K562 (cell line): Measurements from ENCODE around the gene XPC. TPM values are rescaled to one million over a fixed set of nuclear protein-coding genes. Genes with fewer than 3 reads are reported as not detected.
A peak's percentile ranks its signal among the peaks of the same experiment; 100 is the strongest.

Source experiments
- CHD4 ChIP-seq: fragments of 200-600 bp; sonication (generic); IDR thresholded peaks from 3 replicates; pipeline ENCODE4 v1.6.1; 2012; ENCODE audit warnings: low read depth, mild to moderate bottlenecking, mixed read lengths, low read length, inconsistent platforms; ENCODE audit not compliant: insufficient read depth, insufficient replicate concordance, poor library complexity, severe bottlenecking
- CREB5 ChIP-seq: fragments of 250-450 bp; sonication (Bioruptor Pico); IDR thresholded peaks from 2 replicates; pipeline ENCODE4 v1.5.0; 2020; ENCODE audit warnings: mild to moderate bottlenecking
- GATA2 ChIP-seq: sonication (generic); formaldehyde crosslinking; IDR thresholded peaks from 2 replicates; pipeline ENCODE4 v1.4.0; 2020; ENCODE audit warnings: mild to moderate bottlenecking, missing genetic modification reagents
- HMBOX1 ChIP-seq: sonication (generic); IDR thresholded peaks from 2 replicates; pipeline ENCODE4 v1.6.1; 2016
- ILF3 ChIP-seq: fragments of 450-650 bp; IDR thresholded peaks from 2 replicates; pipeline ENCODE4 v1.6.1; 2018; ENCODE audit warnings: antibody characterized with exemption, mild to moderate bottlenecking, moderate library complexity, borderline replicate concordance
- JUNB ChIP-seq: fragments of 450-650 bp; formaldehyde crosslinking; conservative IDR thresholded peaks from 2 replicates; pipeline ENCODE4 v1.4.0; 2020; ENCODE audit warnings: mild to moderate bottlenecking
- KAT2B ChIP-seq: IDR thresholded peaks from one replicate; pipeline ENCODE4 v1.6.1; 2012; ENCODE audit warnings: low read depth, mild to moderate bottlenecking, control low read depth, inconsistent platforms, low read length, moderate library complexity
- MBD2 ChIP-seq: sonication (generic); IDR thresholded peaks from 2 replicates; pipeline ENCODE4 v1.6.1; 2016; ENCODE audit warnings: low read depth, borderline replicate concordance
- PHF8 ChIP-seq: fragments of 200-600 bp; sonication (generic); IDR thresholded peaks from 2 replicates; pipeline ENCODE4 v1.6.1; 2012; ENCODE audit warnings: mixed run types, mild to moderate bottlenecking, inconsistent platforms, low read length, moderate library complexity, borderline replicate concordance
- POU5F1 ChIP-seq: fragments of 150-350 bp; IDR thresholded peaks from 2 replicates; pipeline ENCODE4 v1.6.1; 2014; ENCODE audit warnings: borderline replicate concordance, low read length, low read depth, mild to moderate bottlenecking; ENCODE audit not compliant: partially characterized antibody
- SMARCA5 ChIP-seq: fragments of 450-650 bp; IDR thresholded peaks from 2 replicates; pipeline ENCODE4 v1.6.1; 2016
- SNIP1 ChIP-seq: fragments of 450-650 bp; IDR thresholded peaks from 2 replicates; pipeline ENCODE4 v1.7.1; 2017; ENCODE audit warnings: low read depth, mild to moderate bottlenecking
- SNRNP70 ChIP-seq: fragments of 200-400 bp; formaldehyde crosslinking; optimal IDR thresholded peaks from 2 replicates; pipeline ENCODE3; 2017; ENCODE audit warnings: low read depth, low read length
- STAG1 ChIP-seq: sonication (generic); formaldehyde crosslinking; IDR thresholded peaks from 2 replicates; pipeline ENCODE4 v1.5.0; 2020; ENCODE audit warnings: missing genetic modification reagents, borderline replicate concordance
- U2AF2 ChIP-seq: fragments of 200-400 bp; formaldehyde crosslinking; optimal IDR thresholded peaks from 2 replicates; pipeline ENCODE3; 2017; ENCODE audit warnings: low read depth, mild to moderate bottlenecking, low read length
- WHSC1 ChIP-seq: IDR thresholded peaks from one replicate; pipeline ENCODE4 v1.6.1; 2012; ENCODE audit warnings: low read length, control low read depth, inconsistent platforms
- ZFP1 ChIP-seq: fragments of 450-650 bp; formaldehyde crosslinking; IDR thresholded peaks from 2 replicates; pipeline ENCODE4 v1.4.0; 2020; ENCODE audit warnings: mild to moderate bottlenecking, mixed read lengths
- ZNF217 ChIP-seq: sonication (generic); formaldehyde crosslinking; IDR thresholded peaks from 2 replicates; pipeline ENCODE4 v1.8.0; 2022; ENCODE audit warnings: mild to moderate bottlenecking, missing genetic modification reagents
- ZNF354B ChIP-seq: fragments of 250-450 bp; sonication (Bioruptor Pico); IDR thresholded peaks from 2 replicates; pipeline ENCODE4 v1.4.0; 2020
- ZNF41 ChIP-seq: fragments of 250-450 bp; sonication (Bioruptor Pico); conservative IDR thresholded peaks from 2 replicates; pipeline ENCODE4 v1.4.0; 2020; ENCODE audit warnings: mild to moderate bottlenecking
- ZNF778 ChIP-seq: fragments of 450-650 bp; formaldehyde crosslinking; IDR thresholded peaks from 2 replicates; pipeline ENCODE4 v1.4.0; 2020; ENCODE audit warnings: mild to moderate bottlenecking, moderate library complexity
- polyA plus RNA-seq, 8 experiments: library from polyadenylated mRNA; depleted of rRNA in 4 of 8; stranded (reverse) in 5 of 8; unstranded in 3 of 8; fragments of >200 nt; fragmentation: Nextera tagmentation in 2 of 8; fragmentation: Illumina TruSeq in 1 of 8; extraction: Ambion mirVana in 2 of 8; extraction: Trizol in 1 of 8; gene quantifications; 2 replicates each; pipeline versions ENCODE4 v1.2.1 to v1.2.3, GENCODE V29; 2011 to 2014; ENCODE audit warnings: inconsistent platforms in 1 of 8, missing spikeins in 1 of 8
- total RNA-seq, 7 experiments: library from RNA; depleted of rRNA in 6 of 7; stranded (reverse); fragments of >200 nt in 6 of 7; fragmentation: Illumina TruSeq in 2 of 7; extraction: Trizol in 2 of 7; gene quantifications; 2 replicates each; pipeline versions ENCODE4 v1.2.1 to v1.2.3, GENCODE V29; 2011 to 2021; ENCODE audit warnings: low replicate concordance in 1 of 7
- TF ChIP-seq, protein P1 (sequence below): sonication (generic); formaldehyde crosslinking; IDR thresholded peaks from 2 replicates; pipeline ENCODE4 v1.8.0; 2022; ENCODE audit warnings: missing genetic modification reagents, mild to moderate bottlenecking, moderate library complexity, borderline replicate concordance
- TF ChIP-seq, protein P2 (sequence below): fragments of 250-450 bp; sonication (Bioruptor Pico); IDR thresholded peaks from 2 replicates; pipeline ENCODE4 v1.4.0; 2020; ENCODE audit warnings: borderline replicate concordance
- TF ChIP-seq, protein P3 (sequence below): fragments of 250-450 bp; sonication (Bioruptor Pico); IDR thresholded peaks from 2 replicates; pipeline ENCODE4 v1.8.0; 2021; ENCODE audit warnings: moderate library complexity, mild to moderate bottlenecking, inconsistent platforms

The XPC gene
- total and polyA plus RNA-seq, 9 of the 15 experiments (the other 6 are each of a cell fraction or from before 2014, with no cell fraction given) = 3.8 to 54.7 (median 41.3) TPM

DNA sequence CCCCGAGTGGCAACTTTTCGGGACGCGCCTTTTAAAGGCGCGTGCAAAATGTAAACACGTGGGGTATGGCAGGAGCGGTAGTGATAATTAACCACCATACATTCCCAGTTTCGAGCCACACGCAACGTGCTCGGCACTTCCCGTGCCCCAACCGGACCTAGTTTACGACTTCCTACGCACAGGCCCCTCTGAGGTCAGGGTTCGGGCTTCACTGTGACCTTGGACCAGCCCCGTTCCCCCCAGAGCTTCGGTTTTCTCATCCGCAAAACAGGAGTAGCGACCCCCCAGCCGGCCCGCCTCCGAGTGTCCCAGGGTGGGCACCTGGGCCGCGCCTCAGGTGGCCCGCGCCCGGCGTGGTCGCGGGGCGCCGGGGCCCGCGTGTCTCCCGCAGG, 54.2 kb downstream of the XPC start (continued):
- TF ChIP-seq CREB5 (CRISPR knock-in tag) = no peak
- no peak for TF ChIP-seq KAT2B
- TF ChIP-seq ZNF778 (CRISPR knock-in tag) = no peak
- no peak for TF ChIP-seq U2AF2
- no peak for TF ChIP-seq MBD2
- TF ChIP-seq CHD4 = no peak
- TF ChIP-seq PHF8 = no peak
- TF ChIP-seq, protein P1, sequence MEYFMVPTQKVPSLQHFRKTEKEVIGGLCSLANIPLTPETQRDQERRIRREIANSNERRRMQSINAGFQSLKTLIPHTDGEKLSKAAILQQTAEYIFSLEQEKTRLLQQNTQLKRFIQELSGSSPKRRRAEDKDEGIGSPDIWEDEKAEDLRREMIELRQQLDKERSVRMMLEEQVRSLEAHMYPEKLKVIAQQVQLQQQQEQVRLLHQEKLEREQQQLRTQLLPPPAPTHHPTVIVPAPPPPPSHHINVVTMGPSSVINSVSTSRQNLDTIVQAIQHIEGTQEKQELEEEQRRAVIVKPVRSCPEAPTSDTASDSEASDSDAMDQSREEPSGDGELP = no peak
- TF ChIP-seq JUNB = no peak
- TF ChIP-seq GATA2 (CRISPR knock-in tag) = no peak
- TF ChIP-seq ZNF354B (CRISPR knock-in tag) = no peak
- no peak for TF ChIP-seq POU5F1
- no peak for TF ChIP-seq HMBOX1
- TF ChIP-seq STAG1 (CRISPR knock-in tag) = no peak
- no peak for TF ChIP-seq SNIP1
- TF ChIP-seq ILF3 = 0 out of 2 replicates have a peak, but pooled peaks have one; percentile 24
- no peak for TF ChIP-seq WHSC1
- TF ChIP-seq SMARCA5 = no peak
- TF ChIP-seq, protein P2, sequence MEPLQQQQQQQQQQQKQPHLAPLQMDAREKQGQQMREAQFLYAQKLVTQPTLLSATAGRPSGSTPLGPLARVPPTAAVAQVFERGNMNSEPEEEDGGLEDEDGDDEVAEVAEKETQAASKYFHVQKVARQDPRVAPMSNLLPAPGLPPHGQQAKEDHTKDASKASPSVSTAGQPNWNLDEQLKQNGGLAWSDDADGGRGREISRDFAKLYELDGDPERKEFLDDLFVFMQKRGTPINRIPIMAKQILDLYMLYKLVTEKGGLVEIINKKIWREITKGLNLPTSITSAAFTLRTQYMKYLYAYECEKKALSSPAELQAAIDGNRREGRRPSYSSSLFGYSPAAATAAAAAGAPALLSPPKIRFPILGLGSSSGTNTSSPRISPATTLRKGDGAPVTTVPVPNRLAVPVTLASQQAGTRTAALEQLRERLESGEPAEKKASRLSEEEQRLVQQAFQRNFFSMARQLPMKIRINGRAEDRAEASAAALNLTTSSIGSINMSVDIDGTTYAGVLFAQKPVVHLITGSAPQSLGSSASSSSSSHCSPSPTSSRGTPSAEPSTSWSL = no peak
- TF ChIP-seq SNRNP70 = no peak
- TF ChIP-seq ZFP1 (CRISPR knock-in tag) = no peak
- TF ChIP-seq ZNF217 (CRISPR knock-in tag) = no peak
- TF ChIP-seq, protein P3, sequence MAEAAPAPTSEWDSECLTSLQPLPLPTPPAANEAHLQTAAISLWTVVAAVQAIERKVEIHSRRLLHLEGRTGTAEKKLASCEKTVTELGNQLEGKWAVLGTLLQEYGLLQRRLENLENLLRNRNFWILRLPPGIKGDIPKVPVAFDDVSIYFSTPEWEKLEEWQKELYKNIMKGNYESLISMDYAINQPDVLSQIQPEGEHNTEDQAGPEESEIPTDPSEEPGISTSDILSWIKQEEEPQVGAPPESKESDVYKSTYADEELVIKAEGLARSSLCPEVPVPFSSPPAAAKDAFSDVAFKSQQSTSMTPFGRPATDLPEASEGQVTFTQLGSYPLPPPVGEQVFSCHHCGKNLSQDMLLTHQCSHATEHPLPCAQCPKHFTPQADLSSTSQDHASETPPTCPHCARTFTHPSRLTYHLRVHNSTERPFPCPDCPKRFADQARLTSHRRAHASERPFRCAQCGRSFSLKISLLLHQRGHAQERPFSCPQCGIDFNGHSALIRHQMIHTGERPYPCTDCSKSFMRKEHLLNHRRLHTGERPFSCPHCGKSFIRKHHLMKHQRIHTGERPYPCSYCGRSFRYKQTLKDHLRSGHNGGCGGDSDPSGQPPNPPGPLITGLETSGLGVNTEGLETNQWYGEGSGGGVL (CRISPR knock-in tag) = no peak
- TF ChIP-seq ZNF41 (CRISPR knock-in tag) = no peak; the same call in 1 of the 2 replicates
